ENCODE data around the gene DISC1. TPM values are rescaled to one million over a fixed set of nuclear protein-coding genes. Genes with fewer than 3 reads are reported as not detected.

The DISC1 gene
- total RNA-seq, 1 experiment from 2014 or later, result 2.1 TPM

DNA sequence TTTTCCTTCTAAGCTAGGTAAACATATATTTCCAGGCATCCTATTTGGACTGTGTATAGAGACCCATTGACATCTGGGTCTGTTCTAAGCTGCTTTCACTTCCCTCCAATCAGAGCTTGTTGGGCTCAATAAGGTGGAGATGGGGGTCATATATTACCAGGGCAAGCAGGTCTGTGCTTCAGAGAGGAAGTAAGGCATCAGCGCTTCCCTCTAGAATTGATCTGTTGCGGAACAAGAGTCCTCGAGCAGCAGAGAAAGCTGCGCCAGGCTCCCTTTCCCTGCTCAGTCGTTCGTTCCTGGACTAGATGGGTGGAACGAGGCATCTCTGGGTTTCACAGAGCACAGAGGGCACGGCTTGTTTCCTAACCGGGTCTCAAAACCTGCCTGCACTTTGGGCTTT, 63.5 kb downstream of the DISC1 start:
- POLR2A ChIA-PET, result no interaction called here
- Mint-ChIP-seq H3K36me3 (ENCODE audit: insufficient read depth, unreplicated experiment) (no peaks in the 10 kb centered on the region), H3K9me3 (ENCODE audit: unreplicated experiment) (peaks cover 7% of the 10 kb centered on the region), H3K4me3 (ENCODE audit: unreplicated experiment) (no peak overlapping the region), H3K27me3 (ENCODE audit: insufficient read depth, unreplicated experiment) (no peaks in the 10 kb centered on the region), H3K27ac (ENCODE audit: low read depth, unreplicated experiment) (no peak overlapping the region), H3K4me1 (ENCODE audit: insufficient read depth, unreplicated experiment) (no peaks in the 10 kb centered on the region)
- CTCF ChIA-PET, result interaction anchor here (0.6 kb wide), 4 partner anchors 30 to 821 kb away, joined by 3 read pairs; no protein-coding TSS in a partner anchor
- TF ChIP-seq, protein P1, sequence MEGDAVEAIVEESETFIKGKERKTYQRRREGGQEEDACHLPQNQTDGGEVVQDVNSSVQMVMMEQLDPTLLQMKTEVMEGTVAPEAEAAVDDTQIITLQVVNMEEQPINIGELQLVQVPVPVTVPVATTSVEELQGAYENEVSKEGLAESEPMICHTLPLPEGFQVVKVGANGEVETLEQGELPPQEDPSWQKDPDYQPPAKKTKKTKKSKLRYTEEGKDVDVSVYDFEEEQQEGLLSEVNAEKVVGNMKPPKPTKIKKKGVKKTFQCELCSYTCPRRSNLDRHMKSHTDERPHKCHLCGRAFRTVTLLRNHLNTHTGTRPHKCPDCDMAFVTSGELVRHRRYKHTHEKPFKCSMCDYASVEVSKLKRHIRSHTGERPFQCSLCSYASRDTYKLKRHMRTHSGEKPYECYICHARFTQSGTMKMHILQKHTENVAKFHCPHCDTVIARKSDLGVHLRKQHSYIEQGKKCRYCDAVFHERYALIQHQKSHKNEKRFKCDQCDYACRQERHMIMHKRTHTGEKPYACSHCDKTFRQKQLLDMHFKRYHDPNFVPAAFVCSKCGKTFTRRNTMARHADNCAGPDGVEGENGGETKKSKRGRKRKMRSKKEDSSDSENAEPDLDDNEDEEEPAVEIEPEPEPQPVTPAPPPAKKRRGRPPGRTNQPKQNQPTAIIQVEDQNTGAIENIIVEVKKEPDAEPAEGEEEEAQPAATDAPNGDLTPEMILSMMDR (IDR thresholded peaks at IDR 0.05; ENCODE audit: unreplicated experiment), result no peak
- intact Hi-C loops (cut with micrococcal nuclease), result no loop called here
- no peak for DNase-seq (ENCODE audit: unreplicated experiment)
- BruUV-seq (replicated peaks), result no TSS peak

DNA sequence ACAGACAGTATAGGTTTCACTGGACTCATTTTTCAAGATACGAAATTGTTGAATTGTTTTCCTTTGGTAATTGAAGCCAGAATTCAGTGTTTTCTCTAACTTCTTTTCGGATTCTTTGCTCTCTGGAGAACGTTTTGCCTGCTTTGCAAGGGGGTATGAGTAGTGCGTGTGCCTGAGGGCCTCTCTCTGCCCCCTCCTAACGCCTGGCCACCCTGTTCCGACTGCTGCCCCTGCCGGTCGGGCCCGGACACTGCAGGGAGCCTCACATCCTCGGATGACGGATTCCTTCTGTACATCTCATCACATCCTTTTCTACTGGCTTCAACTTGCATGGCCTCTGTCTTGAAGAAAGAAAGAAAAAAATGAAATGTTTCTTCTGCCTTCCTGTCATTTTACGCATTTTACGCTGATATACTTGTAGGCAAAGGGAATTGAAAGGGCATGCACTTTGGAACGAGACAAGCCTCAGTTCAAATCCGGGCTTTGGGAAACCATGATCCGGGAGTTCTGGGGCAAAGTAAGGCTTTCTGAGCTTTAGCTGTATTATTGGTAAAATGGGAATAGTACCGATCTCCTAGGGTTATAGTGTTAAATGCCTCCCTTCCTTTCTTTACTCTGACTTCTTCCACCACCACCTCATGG, 65.1 kb downstream of the DISC1 start:
- DNase-seq (ENCODE audit: unreplicated experiment), result no peak
- intact Hi-C loops (cut with micrococcal nuclease), result no loop called here
- H3K27me3 Mint-ChIP-seq (ENCODE audit: insufficient read depth, unreplicated experiment), result no peaks in the 10 kb centered on the region
- no peak overlapping the region for H3K27ac Mint-ChIP-seq (ENCODE audit: low read depth, unreplicated experiment)
- H3K9me3 Mint-ChIP-seq (ENCODE audit: unreplicated experiment), result peaks cover 5% of the 10 kb centered on the region
- H3K36me3 Mint-ChIP-seq (ENCODE audit: insufficient read depth, unreplicated experiment), result no peaks in the 10 kb centered on the region
- no TSS peak for BruUV-seq (replicated peaks)
- H3K4me1 Mint-ChIP-seq (ENCODE audit: insufficient read depth, unreplicated experiment), result no peaks in the 10 kb centered on the region
- TF ChIP-seq, protein P1 (IDR thresholded peaks at IDR 0.05; ENCODE audit: unreplicated experiment), result peak; percentile 62
- POLR2A ChIA-PET, result interaction anchor here (0.6 to 1.7 kb wide), 3 partner anchors 28 to 170 kb away, joined by 4 to 7 read pairs (median 4); no protein-coding TSS in a partner anchor
- CTCF ChIA-PET, result interaction anchor here (0.5 to 1.3 kb wide), 9 partner anchors 9 to 1463 kb away, joined by 3 to 7 read pairs (median 4); no protein-coding TSS in a partner anchor
- no peak overlapping the region for H3K4me3 Mint-ChIP-seq (ENCODE audit: unreplicated experiment)

DNA sequence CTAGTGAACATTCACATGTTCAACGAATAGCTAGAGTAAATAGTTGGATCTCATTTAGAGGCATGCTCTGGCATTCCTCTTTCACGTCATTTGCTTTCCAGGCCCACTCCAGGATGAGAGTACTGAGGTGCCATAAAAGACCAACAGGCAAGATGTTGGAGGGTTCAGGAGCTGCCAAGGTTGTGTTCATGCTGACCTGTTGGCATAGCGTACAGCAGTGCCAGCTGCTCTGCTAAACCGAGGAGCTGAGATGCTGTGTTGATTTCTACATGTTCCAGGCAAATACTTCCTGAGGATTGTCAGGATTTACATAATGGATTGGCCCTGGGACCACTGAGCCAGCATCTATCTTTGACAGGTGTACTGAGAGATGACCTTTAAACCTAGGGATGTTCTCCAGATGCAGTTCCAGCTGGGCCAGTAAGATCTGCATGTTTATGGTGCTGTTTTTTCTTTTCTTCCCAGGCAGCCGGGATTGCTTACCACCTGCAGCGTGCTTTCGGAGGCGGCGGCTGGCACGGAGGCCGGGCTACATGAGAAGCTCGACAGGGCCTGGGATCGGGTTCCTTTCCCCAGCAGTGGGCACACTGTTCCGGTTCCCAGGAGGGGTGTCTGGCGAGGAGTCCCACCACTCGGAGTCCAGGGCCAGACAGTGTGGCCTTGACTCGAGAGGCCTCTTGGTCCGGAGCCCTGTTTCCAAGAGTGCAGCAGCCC, 66.9 kb downstream of the DISC1 start:
- BruUV-seq (replicated peaks), result no TSS peak
- CTCF ChIA-PET, result interaction anchor here (0.6 to 1.7 kb wide), 3 partner anchors 19 to 63 kb away, joined by 3 to 5 read pairs (median 4); no protein-coding TSS in a partner anchor
- intact Hi-C loops (cut with micrococcal nuclease), result no loop called here

DNA sequence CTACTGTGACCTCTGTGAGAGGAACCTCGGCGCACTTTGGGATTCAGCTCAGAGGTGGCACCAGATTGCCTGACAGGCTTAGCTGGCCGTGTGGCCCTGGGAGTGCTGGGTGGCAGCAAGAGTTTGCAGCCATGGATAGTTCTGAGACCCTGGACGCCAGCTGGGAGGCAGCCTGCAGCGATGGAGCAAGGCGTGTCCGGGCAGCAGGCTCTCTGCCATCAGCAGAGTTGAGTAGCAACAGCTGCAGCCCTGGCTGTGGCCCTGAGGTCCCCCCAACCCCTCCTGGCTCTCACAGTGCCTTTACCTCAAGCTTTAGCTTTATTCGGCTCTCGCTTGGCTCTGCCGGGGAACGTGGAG, 67.5 kb downstream of the DISC1 start:
- ChIA-PET CTCF (interaction anchor here (1.3 to 1.7 kb wide), 2 partner anchors 20 to 62 kb away, joined by 4 to 5 read pairs; no protein-coding TSS in a partner anchor), POLR2A (interaction anchor here (1.2 kb wide), 1 partner anchor 25 kb away, joined by 3 read pairs; no protein-coding TSS in a partner anchor)
- no TSS peak for BruUV-seq (replicated peaks)
- TF ChIP-seq, protein P1 (IDR thresholded peaks at IDR 0.05; ENCODE audit: unreplicated experiment), result no peak
- Mint-ChIP-seq H3K27ac (ENCODE audit: low read depth, unreplicated experiment) (no peak overlapping the region), H3K36me3 (ENCODE audit: insufficient read depth, unreplicated experiment) (no peaks in the 10 kb centered on the region), H3K4me3 (ENCODE audit: unreplicated experiment) (no peak overlapping the region), H3K9me3 (ENCODE audit: unreplicated experiment) (no peaks in the 10 kb centered on the region), H3K4me1 (ENCODE audit: insufficient read depth, unreplicated experiment) (no peaks in the 10 kb centered on the region), H3K27me3 (ENCODE audit: insufficient read depth, unreplicated experiment) (no peaks in the 10 kb centered on the region)
- DNase-seq (ENCODE audit: unreplicated experiment), result no peak
- intact Hi-C loops (cut with micrococcal nuclease), result no loop called here

More for the DNA sequence above, 66.9 kb downstream of the DISC1 start:
- no peak overlapping the region for H3K4me3 Mint-ChIP-seq (ENCODE audit: unreplicated experiment)
- no peaks in the 10 kb centered on the region for H3K27me3 Mint-ChIP-seq (ENCODE audit: insufficient read depth, unreplicated experiment)
- POLR2A ChIA-PET, result interaction anchor here (1.2 to 1.7 kb wide), 3 partner anchors 18 to 30 kb away, joined by 3 to 7 read pairs (median 4); no protein-coding TSS in a partner anchor
- no peak for DNase-seq (ENCODE audit: unreplicated experiment)
- H3K4me1 Mint-ChIP-seq (ENCODE audit: insufficient read depth, unreplicated experiment), result no peaks in the 10 kb centered on the region
- no peaks in the 10 kb centered on the region for H3K36me3 Mint-ChIP-seq (ENCODE audit: insufficient read depth, unreplicated experiment)
- H3K27ac Mint-ChIP-seq (ENCODE audit: low read depth, unreplicated experiment), result no peak overlapping the region
- H3K9me3 Mint-ChIP-seq (ENCODE audit: unreplicated experiment), result no peaks in the 10 kb centered on the region
- TF ChIP-seq, protein P1 (IDR thresholded peaks at IDR 0.05; ENCODE audit: unreplicated experiment), result no peak

All from MCF 10A (cell line).